ENCODE data around the gene WDR37.
"Not testable (repeated sequence)": the region's sequence is repeated elsewhere in the genome, so short reads cannot be mapped to it uniquely, and the experiment has no call there.

WDR37 gene

GRCh38 chr10:1154531-1155295 is 98.5 kb downstream of the WDR37 start:
- Histone ChIP-seq H3K36me3 (ENCODE audit: control insufficient read depth in 2 of 2, insufficient read depth in 2 of 2, low read length in 2 of 2) (no peaks in the 10 kb centered on the region), H3K9me3 (ENCODE audit: control insufficient read depth in 2 of 2, low read length in 2 of 2) (no peaks in the 10 kb centered on the region), H3K27ac (ENCODE audit: low read depth in 2 of 2, low read length in 2 of 2) (no peak overlapping the region), H3K4me1 (ENCODE audit: control insufficient read depth in 2 of 2, insufficient read depth in 2 of 2, low read length in 2 of 2) (no peaks in the 10 kb centered on the region), H3K27me3 (ENCODE audit: control insufficient read depth in 2 of 2, insufficient read depth in 2 of 2, low read length in 2 of 2) (no peaks in the 10 kb centered on the region), H3K9ac (ENCODE audit: low read depth in 1 of 2, low read length in 2 of 2) (no peak overlapping the region), H3K4me3 (ENCODE audit: low read length in 2 of 2) (no peak overlapping the region)

DNA sequence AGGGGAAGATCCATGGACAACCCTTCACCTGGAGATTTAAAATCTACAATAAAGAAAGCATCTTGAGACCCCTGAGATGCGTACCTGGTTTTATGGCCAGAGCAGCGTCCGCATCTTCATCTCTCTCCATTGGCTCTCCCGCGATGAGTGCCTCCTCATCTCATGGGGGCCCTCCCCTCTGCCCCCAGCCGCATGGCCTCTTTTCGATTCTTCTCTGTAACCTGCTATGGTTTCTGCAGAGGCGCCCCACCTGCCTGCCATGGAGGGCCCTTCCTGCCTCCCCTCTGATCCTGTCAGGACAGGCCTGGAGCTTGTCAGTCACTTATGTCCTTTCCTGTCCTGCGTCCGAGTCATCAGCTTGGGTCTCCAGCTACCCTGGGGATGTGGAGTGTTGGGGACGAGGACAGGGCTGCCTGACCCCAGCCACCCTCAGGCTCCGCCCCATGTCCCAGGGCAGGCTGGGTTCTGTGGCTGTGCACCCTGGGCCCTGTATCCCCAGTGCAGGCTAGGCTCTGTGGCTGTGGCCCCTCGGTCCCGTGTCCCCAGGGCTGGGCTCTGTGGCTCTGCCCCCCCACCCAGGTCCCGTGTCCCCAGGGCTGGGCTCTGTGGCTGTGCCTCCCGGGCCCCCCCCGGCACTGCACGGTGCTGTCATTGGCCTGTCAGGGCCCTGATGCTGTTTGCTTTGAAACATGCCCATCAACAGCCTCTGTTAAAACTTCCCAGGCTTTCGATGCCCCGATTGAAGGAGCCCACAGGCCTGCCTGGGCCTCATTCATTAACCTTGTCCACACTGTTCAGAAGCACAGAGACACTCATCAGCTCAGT is 99.8 kb downstream of the WDR37 start:
- no peak overlapping the region for H3K4me3 ChIP-seq (ENCODE audit: low read length in 2 of 2)
- no peak overlapping the region for H3K27ac ChIP-seq (ENCODE audit: low read depth in 2 of 2, low read length in 2 of 2)
- H3K4me1 ChIP-seq (ENCODE audit: control insufficient read depth in 2 of 2, insufficient read depth in 2 of 2, low read length in 2 of 2): no peaks in the 10 kb centered on the region
- no peak overlapping the region for H3K9ac ChIP-seq (ENCODE audit: low read depth in 1 of 2, low read length in 2 of 2)
- no peaks in the 10 kb centered on the region for H3K9me3 ChIP-seq (ENCODE audit: control insufficient read depth in 2 of 2, low read length in 2 of 2)
- H3K27me3 ChIP-seq (ENCODE audit: control insufficient read depth in 2 of 2, insufficient read depth in 2 of 2, low read length in 2 of 2): no peaks in the 10 kb centered on the region
- H3K36me3 ChIP-seq (ENCODE audit: control insufficient read depth in 2 of 2, insufficient read depth in 2 of 2, low read length in 2 of 2): no peaks in the 10 kb centered on the region

GRCh38 chr10:1156616-1156886 is 100.4 kb downstream of the WDR37 start:
- Histone ChIP-seq H3K27me3 (ENCODE audit: control insufficient read depth in 2 of 2, insufficient read depth in 2 of 2, low read length in 2 of 2) (no peaks in the 10 kb centered on the region), H3K9ac (ENCODE audit: low read depth in 1 of 2, low read length in 2 of 2) (no peak overlapping the region), H3K36me3 (ENCODE audit: control insufficient read depth in 2 of 2, insufficient read depth in 2 of 2, low read length in 2 of 2) (no peaks in the 10 kb centered on the region), H3K4me3 (ENCODE audit: low read length in 2 of 2) (no peak overlapping the region), H3K27ac (ENCODE audit: low read depth in 2 of 2, low read length in 2 of 2) (no peak overlapping the region), H3K9me3 (ENCODE audit: control insufficient read depth in 2 of 2, low read length in 2 of 2) (no peaks in the 10 kb centered on the region), H3K4me1 (ENCODE audit: control insufficient read depth in 2 of 2, insufficient read depth in 2 of 2, low read length in 2 of 2) (no peaks in the 10 kb centered on the region)

GRCh38 chr10:1156921-1157614 is 100.9 kb downstream of the WDR37 start:
- Histone ChIP-seq H3K4me3 (ENCODE audit: low read length in 2 of 2) (no peak overlapping the region), H3K27me3 (ENCODE audit: control insufficient read depth in 2 of 2, insufficient read depth in 2 of 2, low read length in 2 of 2) (no peaks in the 10 kb centered on the region), H3K9ac (ENCODE audit: low read depth in 1 of 2, low read length in 2 of 2) (no peak overlapping the region), H3K27ac (ENCODE audit: low read depth in 2 of 2, low read length in 2 of 2) (no peak overlapping the region), H3K36me3 (ENCODE audit: control insufficient read depth in 2 of 2, insufficient read depth in 2 of 2, low read length in 2 of 2) (no peaks in the 10 kb centered on the region), H3K9me3 (ENCODE audit: control insufficient read depth in 2 of 2, low read length in 2 of 2) (no peaks in the 10 kb centered on the region), H3K4me1 (ENCODE audit: control insufficient read depth in 2 of 2, insufficient read depth in 2 of 2, low read length in 2 of 2) (no peaks in the 10 kb centered on the region)

DNA sequence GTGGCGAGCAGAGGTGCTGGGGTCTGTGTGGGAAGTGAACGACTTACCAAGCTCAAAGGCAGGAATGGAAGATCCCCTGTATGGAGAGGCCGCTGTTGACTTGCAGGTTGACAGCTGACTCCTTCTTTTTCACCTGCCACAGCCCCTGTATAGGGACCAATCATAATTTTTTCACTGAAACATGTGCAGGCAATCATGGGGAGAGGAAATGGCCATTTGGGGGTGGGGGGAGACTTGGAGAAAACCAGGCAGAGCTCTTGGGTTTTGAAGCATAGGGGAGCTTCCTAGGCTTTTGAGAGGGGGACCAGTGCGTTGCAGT is 101.4 kb downstream of the WDR37 start:
- no peak overlapping the region for H3K4me3 ChIP-seq (ENCODE audit: low read length in 2 of 2)
- H3K36me3 ChIP-seq (ENCODE audit: control insufficient read depth in 2 of 2, insufficient read depth in 2 of 2, low read length in 2 of 2): no peaks in the 10 kb centered on the region
- no peaks in the 10 kb centered on the region for H3K9me3 ChIP-seq (ENCODE audit: control insufficient read depth in 2 of 2, low read length in 2 of 2)
- H3K9ac ChIP-seq (ENCODE audit: low read depth in 1 of 2, low read length in 2 of 2): no peak overlapping the region
- H3K27me3 ChIP-seq (ENCODE audit: control insufficient read depth in 2 of 2, insufficient read depth in 2 of 2, low read length in 2 of 2): peaks cover 0 to under 1% of the 10 kb centered on the region in 2 donors
- H3K4me1 ChIP-seq (ENCODE audit: control insufficient read depth in 2 of 2, insufficient read depth in 2 of 2, low read length in 2 of 2): no peaks in the 10 kb centered on the region
- H3K27ac ChIP-seq (ENCODE audit: low read depth in 2 of 2, low read length in 2 of 2): no peak overlapping the region

DNA sequence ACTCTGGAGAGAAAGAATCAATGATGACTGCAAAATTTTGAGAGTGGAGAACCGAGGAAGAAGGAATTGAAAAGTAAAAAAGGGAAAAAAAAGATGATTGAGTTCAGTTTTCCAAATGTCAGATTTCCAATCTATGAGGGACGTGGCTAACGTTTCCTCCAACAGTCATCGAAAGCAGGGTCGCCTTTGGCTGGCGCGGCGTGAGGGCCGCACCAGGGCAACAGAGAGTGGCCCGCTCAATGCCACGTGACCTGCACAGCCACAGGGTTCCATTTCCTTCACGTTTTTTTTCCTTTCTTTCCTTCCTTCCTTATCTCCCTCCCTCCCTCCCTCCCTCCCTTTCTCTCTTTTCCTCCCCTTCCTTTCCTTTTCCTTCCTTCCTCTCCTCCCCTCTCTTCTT is 101.9 kb downstream of the WDR37 start:
- Histone ChIP-seq H3K36me3 (ENCODE audit: control insufficient read depth in 2 of 2, insufficient read depth in 2 of 2, low read length in 2 of 2) (no peaks in the 10 kb centered on the region), H3K27ac (ENCODE audit: low read depth in 2 of 2, low read length in 2 of 2) (no peak overlapping the region), H3K9ac (ENCODE audit: low read depth in 1 of 2, low read length in 2 of 2) (no peak overlapping the region)

GRCh38 chr10:1158536-1158935 is 102.4 kb downstream of the WDR37 start:
- not testable (repeated sequence) for H3K27me3 ChIP-seq (ENCODE audit: control insufficient read depth in 2 of 2, insufficient read depth in 2 of 2, low read length in 2 of 2); H3K9ac ChIP-seq (ENCODE audit: low read depth in 1 of 2, low read length in 2 of 2); H3K4me1 ChIP-seq (ENCODE audit: control insufficient read depth in 2 of 2, insufficient read depth in 2 of 2, low read length in 2 of 2); H3K36me3 ChIP-seq (ENCODE audit: control insufficient read depth in 2 of 2, insufficient read depth in 2 of 2, low read length in 2 of 2); H3K4me3 ChIP-seq (ENCODE audit: low read length in 2 of 2); H3K27ac ChIP-seq (ENCODE audit: low read depth in 2 of 2, low read length in 2 of 2); H3K9me3 ChIP-seq (ENCODE audit: control insufficient read depth in 2 of 2, low read length in 2 of 2)

More for the DNA sequence above, 101.9 kb downstream of the WDR37 start:
- Histone ChIP-seq H3K27me3 (ENCODE audit: control insufficient read depth in 2 of 2, insufficient read depth in 2 of 2, low read length in 2 of 2) (peaks cover 0 to 3% of the 10 kb centered on the region in 2 donors), H3K4me3 (ENCODE audit: low read length in 2 of 2) (no peak overlapping the region), H3K4me1 (ENCODE audit: control insufficient read depth in 2 of 2, insufficient read depth in 2 of 2, low read length in 2 of 2) (no peaks in the 10 kb centered on the region), H3K9me3 (ENCODE audit: control insufficient read depth in 2 of 2, low read length in 2 of 2) (no peaks in the 10 kb centered on the region)

DNA sequence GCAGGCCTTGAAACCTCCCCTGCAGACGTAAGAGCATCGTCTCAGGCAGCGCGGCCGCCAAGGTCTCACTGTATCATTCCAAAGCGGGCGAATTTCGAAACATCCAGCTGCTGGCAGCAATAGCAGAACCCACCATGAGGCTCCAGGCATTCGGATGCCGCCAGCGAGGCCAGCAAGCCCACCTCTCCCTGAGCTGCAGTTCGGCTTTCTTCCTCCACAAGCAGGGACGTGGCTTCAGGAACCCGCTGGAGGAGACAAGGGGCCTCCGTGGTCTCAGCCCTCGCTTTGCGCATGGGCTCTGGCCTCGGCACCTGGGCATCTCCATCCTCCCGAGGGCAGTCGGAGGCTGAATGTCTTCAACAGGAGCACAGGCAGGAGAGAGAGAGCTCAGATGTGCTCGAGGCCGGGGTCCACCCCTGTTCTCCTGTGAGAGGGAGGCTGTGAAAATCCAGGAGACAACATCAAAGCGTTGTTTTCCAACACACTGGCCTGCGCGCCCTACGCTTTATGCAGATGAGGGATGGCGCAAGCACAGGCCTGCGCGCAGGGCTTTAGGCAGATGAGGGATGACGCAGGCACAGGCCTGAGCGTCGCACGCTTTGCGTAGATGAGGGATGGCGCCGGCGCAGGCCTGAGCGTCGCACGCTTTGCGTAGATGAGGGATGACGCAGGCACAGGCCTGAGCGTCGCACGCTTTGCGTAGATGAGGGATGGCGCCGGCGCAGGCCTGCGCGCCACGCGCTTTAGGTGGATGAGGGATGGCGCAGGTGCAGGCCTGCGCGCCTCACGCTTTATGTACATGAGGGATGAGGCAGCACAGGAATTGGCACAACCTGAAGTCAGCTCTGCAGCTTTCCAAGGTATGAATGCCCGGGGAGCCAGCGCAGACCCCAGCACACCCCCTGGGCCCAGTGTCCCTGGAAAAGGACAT is 103.2 kb downstream of the WDR37 start:
- Histone ChIP-seq H3K9me3 (ENCODE audit: control insufficient read depth in 2 of 2, low read length in 2 of 2) (no peaks in the 10 kb centered on the region), H3K4me3 (ENCODE audit: low read length in 2 of 2) (no peak overlapping the region), H3K9ac (ENCODE audit: low read depth in 1 of 2, low read length in 2 of 2) (no peak overlapping the region), H3K4me1 (ENCODE audit: control insufficient read depth in 2 of 2, insufficient read depth in 2 of 2, low read length in 2 of 2) (no peaks in the 10 kb centered on the region), H3K27ac (ENCODE audit: low read depth in 2 of 2, low read length in 2 of 2) (no peak overlapping the region), H3K27me3 (ENCODE audit: control insufficient read depth in 2 of 2, insufficient read depth in 2 of 2, low read length in 2 of 2) (peaks cover 0 to 3% of the 10 kb centered on the region in 2 donors), H3K36me3 (ENCODE audit: control insufficient read depth in 2 of 2, insufficient read depth in 2 of 2, low read length in 2 of 2) (no peaks in the 10 kb centered on the region)

DNA sequence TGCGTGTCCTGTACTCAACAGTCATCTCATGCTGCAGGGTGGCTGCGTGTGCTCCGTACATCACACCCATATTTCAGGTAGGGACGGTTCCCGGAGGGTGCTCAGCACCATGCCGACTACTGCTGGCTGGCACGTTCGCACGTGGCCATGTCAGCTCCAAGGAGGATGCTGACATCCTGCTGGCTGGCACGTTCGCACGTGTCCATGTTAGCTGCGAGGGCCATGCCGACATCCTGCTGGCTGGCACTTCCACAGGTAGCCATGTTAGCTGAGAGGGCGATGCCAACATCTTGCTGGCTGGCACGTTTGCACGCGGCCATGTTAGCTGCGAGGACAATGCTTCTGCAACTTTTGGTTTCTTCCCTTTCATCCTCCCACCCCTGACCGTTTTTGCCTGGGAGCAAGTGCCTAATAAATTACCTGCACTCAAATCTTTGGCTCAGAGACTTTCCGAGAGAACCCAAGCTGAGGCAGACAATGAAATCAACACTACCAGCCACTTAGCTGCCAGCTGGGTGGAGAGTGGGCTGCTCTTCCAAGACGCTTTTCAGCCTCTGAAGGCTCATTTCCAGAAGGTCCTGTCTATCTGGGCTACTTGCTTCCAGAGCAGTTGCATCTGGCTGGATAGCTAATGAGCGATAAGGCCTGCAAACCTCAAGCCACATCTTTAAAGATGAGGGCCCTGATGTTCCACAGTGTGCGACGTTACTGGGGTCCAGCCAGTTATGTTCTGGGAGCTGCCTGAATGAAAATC is 104.6 kb downstream of the WDR37 start:
- Histone ChIP-seq H3K9me3 (ENCODE audit: control insufficient read depth in 2 of 2, low read length in 2 of 2) (no peaks in the 10 kb centered on the region), H3K9ac (ENCODE audit: low read depth in 1 of 2, low read length in 2 of 2) (no peak overlapping the region), H3K4me3 (ENCODE audit: low read length in 2 of 2) (no peak overlapping the region), H3K4me1 (ENCODE audit: control insufficient read depth in 2 of 2, insufficient read depth in 2 of 2, low read length in 2 of 2) (no peaks in the 10 kb centered on the region), H3K27ac (ENCODE audit: low read depth in 2 of 2, low read length in 2 of 2) (no peak overlapping the region), H3K36me3 (ENCODE audit: control insufficient read depth in 2 of 2, insufficient read depth in 2 of 2, low read length in 2 of 2) (no peaks in the 10 kb centered on the region), H3K27me3 (ENCODE audit: control insufficient read depth in 2 of 2, insufficient read depth in 2 of 2, low read length in 2 of 2) (peaks cover 0 to 3% of the 10 kb centered on the region in 2 donors)

Measured in mucosa of rectum (tissue), 2 donors.